ENCODE data around the gene RAB11FIP3. TPM values are rescaled to one million over a fixed set of nuclear protein-coding genes. Genes with fewer than 3 reads are reported as not detected.

The RAB11FIP3 gene
- total and polyA plus RNA-seq, 2 of the 13 experiments (the other 11 are each of a cell fraction or from before 2014, with no cell fraction given) = 34.3 to 57.6 TPM

DNA sequence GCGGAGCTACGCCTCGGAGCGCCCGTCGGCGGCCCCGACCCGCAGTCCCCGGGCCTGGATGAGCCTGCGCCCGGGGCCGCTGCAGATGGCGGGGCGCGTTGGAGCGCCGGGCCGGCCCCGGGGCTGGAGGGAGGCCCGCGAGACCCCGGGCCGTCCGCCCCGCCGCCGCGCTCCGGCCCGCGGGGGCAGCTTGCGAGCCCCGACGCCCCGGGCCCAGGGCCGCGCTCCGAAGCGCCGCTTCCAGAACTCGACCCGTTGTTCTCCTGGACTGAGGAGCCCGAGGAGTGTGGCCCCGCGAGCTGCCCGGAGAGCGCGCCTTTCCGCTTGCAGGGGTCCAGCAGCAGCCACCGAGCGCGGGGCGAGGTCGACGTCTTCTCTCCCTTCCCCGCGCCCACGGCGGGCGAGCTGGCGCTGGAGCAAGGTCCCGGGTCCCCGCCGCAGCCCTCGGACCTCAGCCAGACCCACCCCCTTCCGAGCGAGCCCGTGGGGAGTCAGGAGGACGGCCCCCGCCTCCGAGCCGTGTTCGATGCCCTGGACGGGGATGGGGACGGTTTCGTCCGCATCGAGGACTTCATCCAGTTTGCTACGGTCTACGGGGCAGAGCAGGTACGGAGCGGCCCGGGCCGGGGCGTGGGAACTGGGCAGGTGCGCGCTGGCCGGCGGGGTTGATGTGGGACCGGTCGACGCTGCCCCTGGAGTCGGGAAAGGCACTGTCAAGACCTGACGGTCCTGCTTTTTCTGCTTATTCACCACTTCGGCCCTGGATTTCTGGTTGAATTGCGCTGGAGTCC lies 861 bp downstream of the RAB11FIP3 start (continued):
- TF ChIP-seq HIVEP1 (CRISPR knock-in tag; IDR thresholded peaks at IDR 0.05) (peak; percentile 57; the same call in 1 of the 2 replicates), ZBTB38 (CRISPR knock-in tag; IDR thresholded peaks at IDR 0.05) (0 out of 2 replicates have a peak, but pooled peaks have one; percentile 15), MAFF (IDR thresholded peaks at IDR 0.05; ENCODE audit: low read depth, low read length) (no peak), TCF12 (IDR thresholded peaks at IDR 0.05) (no peak), TCF12 (CRISPR knock-in tag; IDR thresholded peaks at IDR 0.05) (0 out of 2 replicates have a peak, but pooled peaks have one; percentile 52), DNMT3B (CRISPR knock-in tag; conservative IDR thresholded peaks at IDR 0.05) (no peak), ZNF264 (CRISPR knock-in tag; IDR thresholded peaks at IDR 0.05) (no peak), RXRA (CRISPR knock-in tag; IDR thresholded peaks at IDR 0.05) (peak; percentile 36; the same call in 1 of the 2 replicates), ZNF7 (CRISPR knock-in tag; IDR thresholded peaks at IDR 0.05) (no peak), ZNF207 (IDR thresholded peaks at IDR 0.05; ENCODE audit: borderline replicate concordance) (no peak), KDM2A (CRISPR knock-in tag; IDR thresholded peaks at IDR 0.05; ENCODE audit: borderline replicate concordance, low read depth) (peak; percentile 42; the same call in 1 of the 2 replicates), ZNF263 (CRISPR knock-in tag; IDR thresholded peaks at IDR 0.05) (no peak), ZNF225 (CRISPR knock-in tag; IDR thresholded peaks at IDR 0.05) (0 out of 2 replicates have a peak, but pooled peaks have one; percentile 32), ZNF24 (IDR thresholded peaks at IDR 0.05) (no peak), NAIF1 (CRISPR knock-in tag; IDR thresholded peaks at IDR 0.05; ENCODE audit: borderline replicate concordance) (no peak), EHMT2 (IDR thresholded peaks at IDR 0.05; ENCODE audit: borderline replicate concordance, low read depth, low read length) (no peak)
- TF ChIP-seq, protein P1, sequence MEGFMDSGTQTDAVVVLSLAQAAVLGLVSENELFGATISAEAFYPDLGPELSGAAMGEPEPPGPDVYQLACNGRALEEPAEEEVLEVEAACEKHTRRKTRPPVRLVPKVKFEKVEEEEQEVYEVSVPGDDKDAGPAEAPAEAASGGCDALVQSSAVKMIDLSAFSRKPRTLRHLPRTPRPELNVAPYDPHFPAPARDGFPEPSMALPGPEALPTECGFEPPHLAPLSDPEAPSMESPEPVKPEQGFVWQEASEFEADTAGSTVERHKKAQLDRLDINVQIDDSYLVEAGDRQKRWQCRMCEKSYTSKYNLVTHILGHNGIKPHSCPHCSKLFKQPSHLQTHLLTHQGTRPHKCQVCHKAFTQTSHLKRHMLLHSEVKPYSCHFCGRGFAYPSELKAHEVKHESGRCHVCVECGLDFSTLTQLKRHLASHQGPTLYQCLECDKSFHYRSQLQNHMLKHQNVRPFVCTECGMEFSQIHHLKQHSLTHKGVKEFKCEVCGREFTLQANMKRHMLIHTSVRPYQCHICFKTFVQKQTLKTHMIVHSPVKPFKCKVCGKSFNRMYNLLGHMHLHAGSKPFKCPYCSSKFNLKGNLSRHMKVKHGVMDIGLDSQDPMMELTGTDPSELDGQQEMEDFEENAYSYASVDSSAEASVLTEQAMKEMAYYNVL (CRISPR knock-in tag; IDR thresholded peaks at IDR 0.05; ENCODE audit: borderline replicate concordance) = peak; percentile 41; the same call in 1 of the 2 replicates
- TF ChIP-seq, protein P2, sequence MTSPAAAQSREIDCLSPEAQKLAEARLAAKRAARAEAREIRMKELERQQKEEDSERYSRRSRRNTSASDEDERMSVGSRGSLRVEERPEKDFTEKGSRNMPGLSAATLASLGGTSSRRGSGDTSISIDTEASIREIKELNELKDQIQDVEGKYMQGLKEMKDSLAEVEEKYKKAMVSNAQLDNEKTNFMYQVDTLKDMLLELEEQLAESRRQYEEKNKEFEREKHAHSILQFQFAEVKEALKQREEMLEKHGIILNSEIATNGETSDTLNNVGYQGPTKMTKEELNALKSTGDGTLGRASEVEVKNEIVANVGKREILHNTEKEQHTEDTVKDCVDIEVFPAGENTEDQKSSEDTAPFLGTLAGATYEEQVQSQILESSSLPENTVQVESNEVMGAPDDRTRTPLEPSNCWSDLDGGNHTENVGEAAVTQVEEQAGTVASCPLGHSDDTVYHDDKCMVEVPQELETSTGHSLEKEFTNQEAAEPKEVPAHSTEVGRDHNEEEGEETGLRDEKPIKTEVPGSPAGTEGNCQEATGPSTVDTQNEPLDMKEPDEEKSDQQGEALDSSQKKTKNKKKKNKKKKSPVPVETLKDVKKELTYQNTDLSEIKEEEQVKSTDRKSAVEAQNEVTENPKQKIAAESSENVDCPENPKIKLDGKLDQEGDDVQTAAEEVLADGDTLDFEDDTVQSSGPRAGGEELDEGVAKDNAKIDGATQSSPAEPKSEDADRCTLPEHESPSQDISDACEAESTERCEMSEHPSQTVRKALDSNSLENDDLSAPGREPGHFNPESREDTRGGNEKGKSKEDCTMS (CRISPR knock-in tag; conservative IDR thresholded peaks at IDR 0.05) = no peak
- TF ChIP-seq, protein P3, sequence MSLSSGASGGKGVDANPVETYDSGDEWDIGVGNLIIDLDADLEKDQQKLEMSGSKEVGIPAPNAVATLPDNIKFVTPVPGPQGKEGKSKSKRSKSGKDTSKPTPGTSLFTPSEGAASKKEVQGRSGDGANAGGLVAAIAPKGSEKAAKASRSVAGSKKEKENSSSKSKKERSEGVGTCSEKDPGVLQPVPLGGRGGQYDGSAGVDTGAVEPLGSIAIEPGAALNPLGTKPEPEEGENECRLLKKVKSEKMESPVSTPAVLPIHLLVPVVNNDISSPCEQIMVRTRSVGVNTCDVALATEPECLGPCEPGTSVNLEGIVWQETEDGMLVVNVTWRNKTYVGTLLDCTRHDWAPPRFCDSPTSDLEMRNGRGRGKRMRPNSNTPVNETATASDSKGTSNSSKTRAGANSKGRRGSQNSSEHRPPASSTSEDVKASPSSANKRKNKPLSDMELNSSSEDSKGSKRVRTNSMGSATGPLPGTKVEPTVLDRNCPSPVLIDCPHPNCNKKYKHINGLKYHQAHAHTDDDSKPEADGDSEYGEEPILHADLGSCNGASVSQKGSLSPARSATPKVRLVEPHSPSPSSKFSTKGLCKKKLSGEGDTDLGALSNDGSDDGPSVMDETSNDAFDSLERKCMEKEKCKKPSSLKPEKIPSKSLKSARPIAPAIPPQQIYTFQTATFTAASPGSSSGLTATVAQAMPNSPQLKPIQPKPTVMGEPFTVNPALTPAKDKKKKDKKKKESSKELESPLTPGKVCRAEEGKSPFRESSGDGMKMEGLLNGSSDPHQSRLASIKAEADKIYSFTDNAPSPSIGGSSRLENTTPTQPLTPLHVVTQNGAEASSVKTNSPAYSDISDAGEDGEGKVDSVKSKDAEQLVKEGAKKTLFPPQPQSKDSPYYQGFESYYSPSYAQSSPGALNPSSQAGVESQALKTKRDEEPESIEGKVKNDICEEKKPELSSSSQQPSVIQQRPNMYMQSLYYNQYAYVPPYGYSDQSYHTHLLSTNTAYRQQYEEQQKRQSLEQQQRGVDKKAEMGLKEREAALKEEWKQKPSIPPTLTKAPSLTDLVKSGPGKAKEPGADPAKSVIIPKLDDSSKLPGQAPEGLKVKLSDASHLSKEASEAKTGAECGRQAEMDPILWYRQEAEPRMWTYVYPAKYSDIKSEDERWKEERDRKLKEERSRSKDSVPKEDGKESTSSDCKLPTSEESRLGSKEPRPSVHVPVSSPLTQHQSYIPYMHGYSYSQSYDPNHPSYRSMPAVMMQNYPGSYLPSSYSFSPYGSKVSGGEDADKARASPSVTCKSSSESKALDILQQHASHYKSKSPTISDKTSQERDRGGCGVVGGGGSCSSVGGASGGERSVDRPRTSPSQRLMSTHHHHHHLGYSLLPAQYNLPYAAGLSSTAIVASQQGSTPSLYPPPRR (CRISPR knock-in tag; IDR thresholded peaks at IDR 0.05; ENCODE audit: borderline replicate concordance) = no peak
- TF ChIP-seq, protein P4, sequence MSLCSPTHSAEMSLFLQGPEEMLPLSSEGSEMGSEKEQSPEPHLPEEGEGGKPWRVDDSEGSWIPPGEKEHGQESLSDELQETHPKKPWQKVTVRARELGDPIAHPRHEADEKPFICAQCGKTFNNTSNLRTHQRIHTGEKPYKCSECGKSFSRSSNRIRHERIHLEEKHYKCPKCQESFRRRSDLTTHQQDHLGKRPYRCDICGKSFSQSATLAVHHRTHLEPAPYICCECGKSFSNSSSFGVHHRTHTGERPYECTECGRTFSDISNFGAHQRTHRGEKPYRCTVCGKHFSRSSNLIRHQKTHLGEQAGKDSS (CRISPR knock-in tag; IDR thresholded peaks at IDR 0.05; ENCODE audit: borderline replicate concordance, low read depth) = 0 out of 2 replicates have a peak, but pooled peaks have one; percentile 17
